Activated CD8-positive, alpha-beta memory T cell treated with anti-CD3 and anti-CD28 coated beads, Interleukin-2, amount 50 U/mL, for 1 hour (primary cell): ENCODE measurements around the gene NBR1.
"Not testable (repeated sequence)": the region's sequence is repeated elsewhere in the genome, so short reads cannot be mapped to it uniquely, and the experiment has no call there.

Experiments
- DNase-seq: peaks from one replicate; pipeline ENCODE4 v3.0.0-alpha.2; 2020; ENCODE audit errors: extremely low read depth

NBR1 gene

GRCh38 chr17:43159232-43159631 lies 11.8 kb upstream of the NBR1 start:
- DNase-seq = not testable (repeated sequence)

GRCh38 chr17:43159957-43160356 lies 11.1 kb upstream of the NBR1 start:
- DNase-seq = not testable (repeated sequence)

GRCh38 chr17:43165971-43166370 lies 5.0 kb upstream of the NBR1 start:
- not testable (repeated sequence) for DNase-seq

GRCh38 chr17:43169561-43170139 lies 1.4 kb upstream of the NBR1 start:
- no peak for DNase-seq

GRCh38 chr17:43170140-43170765 lies 761 bp upstream of the NBR1 start:
- peak; percentile 72 for DNase-seq

- no peak for DNase-seq
These were observed 823 bp downstream of the NBR1 start for GRCh38 chr17:43171586-43172487.

GRCh38 chr17:43175213-43176118 lies 4.5 kb downstream of the NBR1 start:
- no peak for DNase-seq

- DNase-seq = no peak
These were observed 5.1 kb downstream of the NBR1 start for GRCh38 chr17:43176119-43176570.

- DNase-seq = no peak
These were observed 12.9 kb downstream of the NBR1 start for GRCh38 chr17:43183921-43184320.

- DNase-seq = not testable (repeated sequence)
These were observed 15.6 kb downstream of the NBR1 start for GRCh38 chr17:43186656-43187055.

GRCh38 chr17:43193251-43193650 lies 22.2 kb downstream of the NBR1 start:
- DNase-seq = no peak

GRCh38 chr17:43199633-43200032 lies 28.6 kb downstream of the NBR1 start:
- DNase-seq = no peak

GRCh38 chr17:43200127-43200526 lies 29.1 kb downstream of the NBR1 start:
- no peak for DNase-seq

GRCh38 chr17:43203013-43203412 lies 32.0 kb downstream of the NBR1 start:
- DNase-seq = not testable (repeated sequence)

- DNase-seq = no peak
These were observed 39.6 kb downstream of the NBR1 start for GRCh38 chr17:43210576-43210975.

- DNase-seq = no peak
These were observed 40.1 kb downstream of the NBR1 start for GRCh38 chr17:43211123-43211479.

- peak; percentile 50 for DNase-seq
These were observed 40.7 kb downstream of the NBR1 start, which contains the start of gene TMEM106A for GRCh38 chr17:43211480-43212402. Gene TMEM106A, plus strand, starts transcription at chr17:43211875. Its CDS starts 1,167 bp downstream, at chr17:43213042.

GRCh38 chr17:43212641-43213490 lies 41.9 kb downstream of the NBR1 start:
- no peak for DNase-seq

GRCh38 chr17:43213545-43213944 lies 42.5 kb downstream of the NBR1 start:
- DNase-seq = no peak
